Breast epithelium (tissue), 3 donors: ENCODE measurements around the gene CFAP57.

ENCODE experiments used
- POLR2A ChIP-seq: fragments of 450-650 bp; IDR thresholded peaks from one replicate; pipeline ENCODE4 v1.6.1; 2016; ENCODE audit warnings: antibody characterized with exemption, mild to moderate bottlenecking, moderate library complexity
- POLR2AphosphoS5 ChIP-seq, 3 donors: sonication (generic); formaldehyde crosslinking; IDR thresholded peaks; one replicate each; pipeline ENCODE4 v1.6.1; 2017; ENCODE audit warnings: antibody characterized with exemption in 3 of 3
- TF ChIP-seq, protein P1 (sequence below), 3 donors: fragments of 450-650 bp; IDR thresholded peaks; one replicate each; pipeline ENCODE4 v1.5.1; 2016 to 2017; ENCODE audit warnings: antibody characterized with exemption in 3 of 3, mild to moderate bottlenecking in 3 of 3, moderate library complexity in 3 of 3

- TF ChIP-seq, protein P1, sequence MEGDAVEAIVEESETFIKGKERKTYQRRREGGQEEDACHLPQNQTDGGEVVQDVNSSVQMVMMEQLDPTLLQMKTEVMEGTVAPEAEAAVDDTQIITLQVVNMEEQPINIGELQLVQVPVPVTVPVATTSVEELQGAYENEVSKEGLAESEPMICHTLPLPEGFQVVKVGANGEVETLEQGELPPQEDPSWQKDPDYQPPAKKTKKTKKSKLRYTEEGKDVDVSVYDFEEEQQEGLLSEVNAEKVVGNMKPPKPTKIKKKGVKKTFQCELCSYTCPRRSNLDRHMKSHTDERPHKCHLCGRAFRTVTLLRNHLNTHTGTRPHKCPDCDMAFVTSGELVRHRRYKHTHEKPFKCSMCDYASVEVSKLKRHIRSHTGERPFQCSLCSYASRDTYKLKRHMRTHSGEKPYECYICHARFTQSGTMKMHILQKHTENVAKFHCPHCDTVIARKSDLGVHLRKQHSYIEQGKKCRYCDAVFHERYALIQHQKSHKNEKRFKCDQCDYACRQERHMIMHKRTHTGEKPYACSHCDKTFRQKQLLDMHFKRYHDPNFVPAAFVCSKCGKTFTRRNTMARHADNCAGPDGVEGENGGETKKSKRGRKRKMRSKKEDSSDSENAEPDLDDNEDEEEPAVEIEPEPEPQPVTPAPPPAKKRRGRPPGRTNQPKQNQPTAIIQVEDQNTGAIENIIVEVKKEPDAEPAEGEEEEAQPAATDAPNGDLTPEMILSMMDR (IDR thresholded peaks at IDR 0.05) = no peak
- no peak for TF ChIP-seq POLR2A
- no peak for TF ChIP-seq POLR2AphosphoS5 (IDR thresholded peaks at IDR 0.05)
Observed at GRCh38 chr1:43237121-43237520, 65.0 kb downstream of the CFAP57 start.
